IPS-18c (cell line): ENCODE measurements around the gene TRIP13.

ENCODE experiments used
- H3K4me3 ChIP-seq: 2 replicates; pipeline ENCODE4 v1.7.0; 2013; ENCODE audit warnings: low read depth, mild to moderate bottlenecking, low read length, moderate library complexity; ENCODE audit not compliant: insufficient read depth
- H3K9me3 ChIP-seq: one replicate; pipeline ENCODE4 v1.6.1; 2013; ENCODE audit warnings: mild to moderate bottlenecking, low read length, moderate library complexity; ENCODE audit not compliant: control insufficient read depth, insufficient read depth

TRIP13 gene

DNA sequence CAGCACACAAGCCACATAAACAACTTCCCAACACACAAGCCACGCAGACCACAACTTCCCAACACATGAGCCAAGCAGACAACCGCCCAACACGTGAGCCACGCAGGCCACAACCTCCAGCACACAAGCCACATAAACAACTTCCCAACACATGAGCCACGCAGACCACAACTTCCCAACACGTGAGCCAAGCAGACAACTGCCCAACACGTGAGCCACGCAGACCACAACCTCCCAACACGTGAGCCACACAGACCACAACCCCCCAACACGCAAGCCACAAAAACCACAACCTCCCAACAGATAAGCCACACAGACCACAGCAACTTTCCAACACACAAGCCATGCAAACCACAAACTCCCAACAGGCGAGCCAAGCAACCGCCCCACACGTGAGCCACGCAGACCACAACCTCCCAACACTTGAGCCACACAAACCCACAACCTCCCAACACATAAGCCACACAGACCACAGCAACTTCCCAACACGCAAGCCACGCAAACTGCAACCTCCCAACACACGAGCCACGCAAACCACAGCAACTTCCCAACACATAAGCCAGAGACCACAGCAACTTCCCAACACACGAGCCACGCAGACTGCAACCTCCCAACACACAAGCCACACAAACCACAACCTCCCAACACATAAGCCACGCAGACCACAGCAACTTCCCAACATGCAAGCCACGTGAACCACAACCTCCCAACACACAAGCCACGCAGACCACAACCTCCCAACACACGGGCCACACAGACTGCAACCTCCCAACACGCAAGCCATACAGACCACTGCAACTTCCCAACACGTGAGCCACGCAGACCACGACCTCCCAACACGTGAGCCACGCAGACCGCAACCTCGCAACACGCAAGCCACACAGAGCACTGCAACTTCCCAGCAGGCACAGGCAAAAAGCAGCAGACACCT, 10.2 kb upstream of the TRIP13 start:
- Histone ChIP-seq H3K9me3 (no peaks in the 10 kb centered on the region), H3K4me3 (no peak overlapping the region)

GRCh38 chr5:883475-884181, 9.1 kb upstream of the TRIP13 start:
- Histone ChIP-seq H3K4me3 (no peak overlapping the region), H3K9me3 (no peaks in the 10 kb centered on the region)

DNA sequence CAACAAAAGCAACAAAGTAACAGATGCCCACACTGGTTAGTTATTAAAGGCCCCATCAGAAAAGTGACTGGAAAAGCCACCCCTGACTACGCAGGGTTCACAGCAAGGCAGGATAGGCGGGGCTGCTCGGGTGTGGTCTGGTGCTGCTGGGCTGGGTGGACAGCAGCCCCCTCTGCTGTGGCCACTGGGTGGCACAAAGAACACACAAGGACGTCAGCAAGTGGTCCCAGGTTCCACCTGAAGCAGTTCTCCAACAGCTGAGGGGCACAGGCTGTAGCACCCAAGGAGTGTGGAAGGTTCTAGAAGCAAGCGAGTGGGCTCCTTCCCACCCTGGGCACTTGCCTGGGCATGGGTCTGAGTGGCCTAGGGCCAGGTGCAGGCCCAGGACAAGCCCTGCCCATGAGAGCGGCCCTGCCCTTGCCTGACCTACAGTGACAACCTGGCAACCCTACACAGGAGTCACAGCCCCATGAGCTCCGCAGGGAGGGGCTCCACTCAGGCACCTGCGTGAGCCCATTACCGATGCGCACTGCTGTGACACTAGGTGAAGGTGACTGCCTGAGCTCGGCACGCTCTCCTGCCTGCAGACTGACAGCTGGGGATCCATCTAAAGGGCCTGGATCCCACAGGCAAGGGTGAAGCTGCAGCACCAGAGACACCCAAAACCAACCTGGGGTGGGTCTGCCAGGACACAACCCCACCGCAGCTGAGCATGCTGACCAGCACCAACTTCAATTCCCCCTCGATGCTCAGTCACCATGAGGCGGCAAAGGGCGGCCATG, 8.1 kb upstream of the TRIP13 start:
- no peaks in the 10 kb centered on the region for H3K9me3 ChIP-seq
- no peak overlapping the region for H3K4me3 ChIP-seq

- H3K4me3 ChIP-seq, result no peak overlapping the region
- no peaks in the 10 kb centered on the region for H3K9me3 ChIP-seq
Measured at GRCh38 chr5:885127-885442, 7.6 kb upstream of the TRIP13 start.

DNA sequence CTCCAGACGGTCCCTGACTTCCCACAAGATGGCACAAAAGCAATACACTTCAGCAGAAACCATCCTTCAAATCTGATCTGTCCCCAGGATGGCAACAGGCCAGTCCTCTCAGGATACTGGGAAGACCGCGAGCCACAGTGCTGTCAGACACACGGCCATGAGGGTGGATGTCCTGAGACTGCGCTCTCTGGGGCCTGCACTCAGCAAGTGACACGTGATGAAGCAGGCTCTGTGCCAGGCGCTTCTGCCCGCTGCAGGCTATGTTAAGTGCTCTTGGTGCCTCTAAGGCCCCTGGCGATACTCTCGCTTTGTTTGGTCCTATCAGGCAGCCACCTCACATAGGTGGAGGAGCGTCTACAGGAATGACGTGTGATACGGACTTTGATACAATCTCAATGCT, 7.2 kb upstream of the TRIP13 start:
- no peaks in the 10 kb centered on the region for H3K9me3 ChIP-seq
- H3K4me3 ChIP-seq, result no peak overlapping the region

DNA sequence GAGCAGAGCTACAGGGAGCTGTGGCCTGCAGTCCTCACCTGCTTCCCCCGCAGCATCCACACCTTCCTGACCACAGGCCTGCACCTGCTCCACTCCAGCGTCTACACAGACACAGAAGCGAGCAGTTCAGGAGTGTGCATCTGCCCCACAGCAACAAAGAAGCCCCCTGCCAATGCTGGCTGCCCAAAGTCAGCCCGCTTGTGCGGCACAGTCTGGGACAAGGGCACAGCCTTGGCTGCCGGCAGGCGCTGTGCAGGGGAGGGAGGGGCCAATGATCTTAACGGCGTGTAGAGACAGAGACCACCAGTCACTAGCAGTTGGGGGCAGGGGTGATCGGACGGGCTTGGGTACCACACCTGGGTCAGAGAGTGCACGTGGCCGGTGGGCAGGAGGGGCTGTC, 6.6 kb upstream of the TRIP13 start:
- H3K4me3 ChIP-seq, result no peak overlapping the region
- H3K9me3 ChIP-seq, result no peaks in the 10 kb centered on the region

GRCh38 chr5:886716-887325, 5.9 kb upstream of the TRIP13 start:
- no peaks in the 10 kb centered on the region for H3K9me3 ChIP-seq

DNA sequence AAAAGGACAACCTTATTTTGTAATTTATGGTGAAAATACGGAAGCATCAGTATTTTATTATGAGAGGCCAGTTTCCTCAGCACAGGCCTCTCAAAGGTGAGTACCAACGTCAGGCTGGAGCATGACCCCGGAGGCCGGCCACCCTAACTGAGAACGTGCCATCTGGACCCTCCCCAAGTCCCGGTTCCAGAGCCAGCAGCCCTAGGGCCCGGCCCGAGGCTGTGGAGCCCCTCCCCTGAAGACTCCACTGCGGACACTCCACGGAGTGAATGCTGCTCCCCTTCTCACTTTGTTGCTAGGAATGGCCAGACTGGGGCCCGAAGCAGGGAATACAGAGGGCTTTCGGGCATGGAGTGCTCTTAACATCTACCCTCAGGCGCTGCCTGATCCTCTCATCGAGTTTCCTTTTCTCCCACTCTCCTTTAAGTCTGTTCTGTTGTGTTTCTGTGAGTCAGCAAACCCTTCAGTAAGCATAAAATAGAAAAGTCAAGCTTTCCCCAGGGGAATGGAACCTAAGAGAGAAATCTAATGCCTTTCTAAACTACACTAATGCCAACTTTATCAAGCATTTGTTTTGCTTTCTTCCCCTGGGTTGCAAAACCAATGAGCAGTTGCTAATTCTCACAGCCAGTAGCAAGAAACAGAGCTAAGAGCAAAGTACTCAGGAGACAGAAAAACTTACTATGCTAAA, 4.6 kb upstream of the TRIP13 start:
- H3K9me3 ChIP-seq, result no peaks in the 10 kb centered on the region
- H3K4me3 ChIP-seq, result no peak overlapping the region

More at GRCh38 chr5:886716-887325, 5.9 kb upstream of the TRIP13 start:
- no peak overlapping the region for H3K4me3 ChIP-seq

GRCh38 chr5:888638-889035, 4.0 kb upstream of the TRIP13 start:
- no peaks in the 10 kb centered on the region for H3K9me3 ChIP-seq
- H3K4me3 ChIP-seq, result no peak overlapping the region

DNA sequence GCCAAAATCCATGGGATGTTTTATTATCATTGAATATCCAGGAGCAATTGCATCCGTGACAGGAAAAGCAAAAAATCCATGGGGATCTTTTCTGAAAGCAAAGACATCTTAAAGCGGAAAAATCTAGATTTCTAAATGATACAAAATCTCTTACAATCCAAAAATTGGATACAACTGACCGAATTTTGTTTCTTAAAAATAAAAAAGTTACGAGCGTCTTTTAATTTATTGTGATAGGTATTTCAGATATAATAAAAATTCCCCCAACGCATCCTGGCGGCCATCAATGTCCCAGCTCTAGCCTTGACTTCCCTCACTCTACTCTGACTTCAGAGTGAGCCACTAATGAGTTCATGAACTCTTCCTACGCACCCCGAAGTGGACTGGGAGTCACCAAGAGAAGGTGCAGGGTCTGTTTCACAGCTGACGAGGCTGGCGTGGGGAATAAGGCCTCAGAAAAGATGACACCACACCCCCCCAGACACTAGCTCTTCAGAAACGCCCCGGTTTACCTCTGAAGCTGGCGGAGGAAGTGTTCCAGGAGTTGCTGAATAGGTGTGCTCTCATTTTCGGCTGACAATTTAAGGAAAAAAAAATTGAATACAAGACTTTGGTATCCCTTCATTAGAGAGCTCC, 3.5 kb upstream of the TRIP13 start:
- Histone ChIP-seq H3K4me3 (no peak overlapping the region), H3K9me3 (no peaks in the 10 kb centered on the region)

DNA sequence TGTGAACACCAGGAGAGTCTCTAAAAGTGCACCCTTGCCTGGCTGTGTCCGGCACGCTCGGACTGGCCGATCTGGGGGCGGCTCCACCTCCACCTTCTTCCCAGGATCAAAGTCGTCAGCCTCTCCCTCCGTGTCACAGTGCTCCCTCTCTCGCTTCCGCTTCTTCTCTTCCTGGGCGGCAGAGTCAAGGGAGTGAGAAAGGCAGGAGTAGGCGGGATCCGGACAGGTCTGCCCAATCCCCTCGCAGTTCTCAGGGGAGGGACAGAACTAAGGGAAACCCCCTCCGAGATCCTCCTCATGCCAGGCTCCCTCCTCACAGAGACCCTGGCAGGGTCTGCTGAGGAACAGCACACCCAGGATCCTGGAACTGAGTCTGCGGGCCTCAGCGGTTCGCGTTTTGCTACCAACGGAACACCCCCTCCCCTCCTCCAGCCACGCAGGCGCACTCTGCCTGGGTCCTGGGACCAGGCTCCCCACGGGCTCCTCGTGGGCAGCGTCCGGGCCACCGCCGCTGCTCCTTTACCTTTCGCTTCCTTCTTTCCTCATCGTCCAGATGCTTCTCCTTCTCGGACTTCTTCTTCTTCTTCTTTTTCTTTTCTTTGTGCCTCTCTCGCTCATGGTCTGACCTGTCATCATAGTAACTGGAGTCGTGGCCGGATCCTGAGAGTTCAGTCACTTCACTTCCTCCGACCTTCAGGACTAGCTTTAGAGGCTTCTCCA, 1.4 kb upstream of the TRIP13 start:
- Histone ChIP-seq H3K9me3 (no peaks in the 10 kb centered on the region), H3K4me3 (peak overlapping the region; percentile 96)

GRCh38 chr5:891837-892393, 769 bp upstream of the TRIP13 start:
- Histone ChIP-seq H3K4me3 (peak overlapping the region; percentile 96), H3K9me3 (no peaks in the 10 kb centered on the region)

GRCh38 chr5:893137-893506, 438 bp downstream of the TRIP13 start:
- no peaks in the 10 kb centered on the region for H3K9me3 ChIP-seq
- H3K4me3 ChIP-seq, result peak overlapping the region; percentile 96

- peak overlapping the region; percentile 96 for H3K4me3 ChIP-seq
- H3K9me3 ChIP-seq, result no peaks in the 10 kb centered on the region
Measured at GRCh38 chr5:893711-894110, 1.0 kb downstream of the TRIP13 start.

DNA sequence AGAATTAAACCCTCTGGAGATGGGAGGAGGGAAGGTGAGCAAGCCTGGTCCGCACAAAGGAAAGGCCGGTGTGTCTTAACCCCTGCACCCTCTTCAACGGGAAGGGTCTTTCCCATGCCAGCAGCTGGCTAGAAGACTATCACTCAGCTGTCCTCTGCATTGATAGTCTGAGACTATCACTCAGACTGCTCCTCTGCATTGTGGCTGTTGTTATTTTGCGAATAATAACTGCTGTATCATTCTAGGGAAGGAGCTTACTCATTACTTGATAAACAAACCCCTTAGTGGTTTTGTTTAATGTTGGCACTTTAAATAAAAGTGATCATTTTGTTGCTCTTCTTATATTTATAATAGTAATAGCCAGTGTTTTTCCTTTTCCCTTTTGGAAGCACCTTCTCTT, 8.1 kb downstream of the TRIP13 start:
- Histone ChIP-seq H3K9me3 (no peaks in the 10 kb centered on the region), H3K4me3 (no peak overlapping the region)
